Measurements from ENCODE around the gene NAB2.

DNA sequence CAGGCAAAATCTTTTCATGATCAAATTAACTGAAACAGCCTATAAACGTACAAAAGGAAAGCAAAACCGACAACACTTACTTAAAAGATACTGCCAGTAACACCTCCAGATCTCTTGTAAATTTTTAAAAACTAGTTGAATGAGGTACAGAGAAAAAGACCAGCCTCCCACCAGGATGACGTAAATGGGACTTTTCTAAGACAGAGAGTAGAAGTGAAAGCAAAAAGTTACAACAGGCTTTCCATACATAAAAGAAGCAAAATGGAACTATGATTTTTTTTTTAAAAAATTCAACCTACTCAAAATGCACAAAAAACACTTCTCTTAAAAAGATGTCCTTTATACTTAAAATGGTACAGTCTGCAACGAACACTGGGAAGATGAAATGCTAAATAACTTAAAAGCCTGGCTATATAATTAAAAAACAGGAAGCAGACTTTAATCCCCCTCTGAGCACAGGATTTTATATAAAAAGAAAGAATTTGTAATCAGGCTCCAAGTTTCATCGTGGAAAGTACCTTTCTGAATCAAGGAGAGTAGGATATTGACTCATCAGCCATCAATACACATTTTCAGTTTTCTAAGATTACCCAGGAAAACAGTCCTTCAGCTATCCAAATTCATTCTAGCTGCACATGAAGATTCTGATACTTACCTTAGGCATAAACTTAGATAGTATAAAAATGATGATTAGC is 24.8 kb upstream of the NAB2 start:
- TF ChIP-seq EZH2phosphoT487 (IDR thresholded peaks at IDR 0.05; ENCODE audit: insufficient read depth, low read depth) (no peak), EZH2 (IDR thresholded peaks at IDR 0.05; ENCODE audit: insufficient read depth, poor library complexity, severe bottlenecking) (no peak)

Data from GM23248 (cell line).